ENCODE data around the gene ALAS1.

DNA sequence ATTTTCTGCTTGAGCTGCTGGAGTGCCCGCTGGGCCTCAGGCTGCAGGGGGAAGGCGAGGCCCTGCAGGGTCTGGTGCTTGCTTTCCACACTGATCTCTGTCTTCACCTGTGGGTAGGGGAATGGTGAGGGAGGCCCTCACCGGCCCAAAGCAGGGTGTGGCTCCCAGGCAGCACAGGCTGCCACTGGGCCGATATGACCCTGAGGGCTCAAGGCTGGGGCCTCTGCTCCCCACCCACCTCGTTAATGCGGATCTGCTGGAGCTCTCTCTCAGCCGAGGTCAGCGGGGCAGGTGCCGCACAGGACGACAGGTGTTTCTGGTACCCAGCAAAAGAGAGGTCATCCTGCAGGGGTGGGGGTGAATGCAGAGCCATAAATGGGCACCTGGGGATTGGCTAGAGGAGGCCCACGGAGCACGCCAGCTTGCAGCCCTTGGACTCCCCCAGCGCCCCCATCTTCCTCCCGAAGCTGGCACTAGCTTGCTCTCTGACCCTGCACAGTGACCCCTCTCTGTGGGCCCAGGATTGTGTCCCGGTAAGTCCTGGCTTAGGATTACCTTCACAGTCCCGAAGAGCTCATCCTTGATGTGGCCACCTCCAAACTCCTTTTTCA lies 33.0 kb downstream of the ALAS1 start:
- TF ChIP-seq EZH2 (IDR thresholded peaks at IDR 0.05; ENCODE audit: insufficient read depth, poor library complexity, severe bottlenecking) (no peak), EZH2phosphoT487 (IDR thresholded peaks at IDR 0.05; ENCODE audit: insufficient read depth, low read depth) (no peak)
